Endodermal cell (in vitro differentiated cells): ENCODE results near the gene FXYD3. TPM values are rescaled to one million over a fixed set of nuclear protein-coding genes. Genes with fewer than 3 reads are reported as not detected.

Experiments used
- DNase-seq: peaks from one replicate; pipeline ENCODE4 v3.0.0-alpha.2; 2017
- H3K27ac ChIP-seq: 2 replicates; pipeline ENCODE4 v1.5.1; 2013; ENCODE audit warnings: mild to moderate bottlenecking, low read depth, low read length, moderate library complexity
- H3K27me3 ChIP-seq: 2 replicates; pipeline ENCODE4 v1.6.1; 2013; ENCODE audit warnings: mild to moderate bottlenecking, low read length, moderate library complexity; ENCODE audit not compliant: insufficient read depth, control insufficient read depth, poor library complexity, severe bottlenecking
- H3K36me3 ChIP-seq: 2 replicates; pipeline ENCODE4 v1.7.0; 2013; ENCODE audit warnings: mild to moderate bottlenecking, low read length, moderate library complexity; ENCODE audit not compliant: control insufficient read depth, insufficient read depth
- H3K4me1 ChIP-seq: one replicate; pipeline ENCODE4 v1.7.0; 2013; ENCODE audit warnings: low read length; ENCODE audit not compliant: control insufficient read depth, insufficient read depth
- H3K4me3 ChIP-seq: 2 replicates; pipeline ENCODE4 v1.5.1; 2013; ENCODE audit warnings: mild to moderate bottlenecking, low read length, moderate library complexity
- H3K9ac ChIP-seq: 2 replicates; pipeline ENCODE4 v1.6.1; 2013; ENCODE audit warnings: mild to moderate bottlenecking, low read length, moderate library complexity; ENCODE audit not compliant: poor library complexity, severe bottlenecking; ENCODE audit errors: extremely low read depth
- H3K9me3 ChIP-seq: 2 replicates; pipeline ENCODE4 v1.6.1; 2013; ENCODE audit warnings: mild to moderate bottlenecking, low read length, moderate library complexity; ENCODE audit not compliant: control insufficient read depth
- H3K27ac Mint-ChIP-seq: 2 replicates; pipeline ENCODE4 v1.8.0; 2020; ENCODE audit warnings: mixed read lengths
- H3K27me3 Mint-ChIP-seq: 2 replicates; pipeline ENCODE4 v1.8.0; 2021; ENCODE audit warnings: mild to moderate bottlenecking, mixed read lengths; ENCODE audit not compliant: insufficient read depth
- H3K36me3 Mint-ChIP-seq: 2 replicates; pipeline ENCODE4 v1.8.0; 2020; ENCODE audit warnings: low read depth, mixed read lengths
- H3K4me1 Mint-ChIP-seq: 2 replicates; pipeline ENCODE4 v1.8.0; 2020; ENCODE audit warnings: mixed read lengths
- H3K4me3 Mint-ChIP-seq: 2 replicates; pipeline ENCODE4 v1.8.0; 2020; ENCODE audit warnings: mild to moderate bottlenecking, moderate library complexity, mixed read lengths
- H3K9me3 Mint-ChIP-seq: 2 replicates; pipeline ENCODE4 v1.8.0; 2020; ENCODE audit warnings: mild to moderate bottlenecking, mixed read lengths
- CTCF ChIP-seq: fragments of 200-600 bp; sonication (generic); conservative IDR thresholded peaks from 2 replicates; pipeline ENCODE4 v1.5.0; 2021; ENCODE audit warnings: antibody characterized with exemption, mild to moderate bottlenecking
- WGBS, 2 experiments: methylation state at CpG; one replicate each; pipeline versions ENCODE4 v1.1.5 to v1.1.7; 2013; ENCODE audit warnings: missing lambda C conversion rate in 2 of 2, mixed read lengths in 1 of 2; ENCODE audit not compliant: insufficient coverage in 1 of 2, insufficient read length in 1 of 2; 5-methylcytosine and 5-hydroxymethylcytosine counted together
- total RNA-seq, 2 donors: library from RNA; stranded (reverse); fragmentation: NEBNext Ultra II Directional in 1 of 2; extraction: Animal tissue kit (Norgen Biotek cat#: 25700) in 1 of 2; gene quantifications; 2 replicates in 1 of 2; 3 replicates in 1 of 2; pipeline ENCODE4 v1.2.1, GENCODE V29; 2021

Gene FXYD3
- total RNA-seq, 2 donors from 2014 or later, result not detected

- H3K4me3 Mint-ChIP-seq, result no peak overlapping the region
- Histone ChIP-seq H3K9me3 (peaks cover 7% of the 10 kb centered on the region), H3K4me3 (no peak overlapping the region), H3K4me1 (no peaks in the 10 kb centered on the region), H3K9ac (no peak overlapping the region), H3K27me3 (no peaks in the 10 kb centered on the region), H3K36me3 (no peaks in the 10 kb centered on the region), H3K27ac (no peak overlapping the region)
- peaks cover 3% of the 10 kb centered on the region for H3K4me1 Mint-ChIP-seq
- DNase-seq, result no peak
- no peaks in the 10 kb centered on the region for H3K27me3 Mint-ChIP-seq
- H3K27ac Mint-ChIP-seq, result peak overlapping the region; percentile 39
- peaks cover 3% of the 10 kb centered on the region for H3K9me3 Mint-ChIP-seq
- H3K36me3 Mint-ChIP-seq, result no peaks in the 10 kb centered on the region
- WGBS, 2 experiments, result 92 to 100% methylated on average over 7 to 10 of the region's 10 CpGs
- no peak for TF ChIP-seq CTCF
Measured at GRCh38 chr19:35073516-35073915, 42.1 kb upstream of the FXYD3 start.

- Histone ChIP-seq H3K36me3 (no peaks in the 10 kb centered on the region), H3K9me3 (peaks cover 7% of the 10 kb centered on the region), H3K4me3 (no peak overlapping the region), H3K27ac (no peak overlapping the region), H3K9ac (no peak overlapping the region), H3K27me3 (no peaks in the 10 kb centered on the region), H3K4me1 (no peaks in the 10 kb centered on the region)
- Mint-ChIP-seq H3K4me1 (no peaks in the 10 kb centered on the region), H3K27me3 (no peaks in the 10 kb centered on the region), H3K36me3 (no peaks in the 10 kb centered on the region), H3K27ac (no peak overlapping the region), H3K9me3 (peaks cover 3% of the 10 kb centered on the region), H3K4me3 (no peak overlapping the region)
- no peak for DNase-seq
- TF ChIP-seq CTCF, result no peak
- WGBS, 2 experiments, result 75% methylated on average over 8 of the region's 8 CpGs; no CpG with 5 or more reads in 1 of the 2 experiments
Measured at GRCh38 chr19:35073941-35074340, 41.7 kb upstream of the FXYD3 start.

- H3K4me3 ChIP-seq, result no peak overlapping the region
- H3K27me3 ChIP-seq, result no peaks in the 10 kb centered on the region
- no peak for DNase-seq
- Mint-ChIP-seq H3K9me3 (peaks cover 3% of the 10 kb centered on the region), H3K27ac (no peak overlapping the region), H3K27me3 (no peaks in the 10 kb centered on the region), H3K36me3 (no peaks in the 10 kb centered on the region), H3K4me1 (no peaks in the 10 kb centered on the region), H3K4me3 (no peak overlapping the region)
- no peaks in the 10 kb centered on the region for H3K36me3 ChIP-seq
- no peak for TF ChIP-seq CTCF
- no peak overlapping the region for H3K9ac ChIP-seq
- no peak overlapping the region for H3K27ac ChIP-seq
- peaks cover 7% of the 10 kb centered on the region for H3K9me3 ChIP-seq
- 89% methylated on average over 12 to 21 of the region's 21 CpGs for WGBS, 2 experiments
- no peaks in the 10 kb centered on the region for H3K4me1 ChIP-seq
Measured at GRCh38 chr19:35074426-35075201, 41.0 kb upstream of the FXYD3 start.
